GM18511 (cell line): ENCODE data around the gene TRUB1.

Experiments used
- ATAC-seq: cut with Tn5 transposase; IDR thresholded peaks from one replicate; pipeline ENCODE4 v1.9.1; 2021; ENCODE audit warnings: mild to moderate bottlenecking, moderate library complexity; ENCODE audit not compliant: unreplicated experiment

Gene TRUB1

GRCh38 chr10:114974625-114975024 is 36.6 kb downstream of the TRUB1 start:
- ATAC-seq, result no peak

- no peak for ATAC-seq
These were observed 37.1 kb downstream of the TRUB1 start for GRCh38 chr10:114975091-114975490.

GRCh38 chr10:114982989-114983388 is 45.0 kb downstream of the TRUB1 start:
- ATAC-seq, result no peak

- ATAC-seq, result no peak
These were observed 50.0 kb downstream of the TRUB1 start for GRCh38 chr10:114987995-114988394.

GRCh38 chr10:114990586-114990985 is 52.6 kb downstream of the TRUB1 start:
- no peak for ATAC-seq

- ATAC-seq, result no peak
These were observed 53.0 kb downstream of the TRUB1 start for GRCh38 chr10:114990991-114991390.

DNA sequence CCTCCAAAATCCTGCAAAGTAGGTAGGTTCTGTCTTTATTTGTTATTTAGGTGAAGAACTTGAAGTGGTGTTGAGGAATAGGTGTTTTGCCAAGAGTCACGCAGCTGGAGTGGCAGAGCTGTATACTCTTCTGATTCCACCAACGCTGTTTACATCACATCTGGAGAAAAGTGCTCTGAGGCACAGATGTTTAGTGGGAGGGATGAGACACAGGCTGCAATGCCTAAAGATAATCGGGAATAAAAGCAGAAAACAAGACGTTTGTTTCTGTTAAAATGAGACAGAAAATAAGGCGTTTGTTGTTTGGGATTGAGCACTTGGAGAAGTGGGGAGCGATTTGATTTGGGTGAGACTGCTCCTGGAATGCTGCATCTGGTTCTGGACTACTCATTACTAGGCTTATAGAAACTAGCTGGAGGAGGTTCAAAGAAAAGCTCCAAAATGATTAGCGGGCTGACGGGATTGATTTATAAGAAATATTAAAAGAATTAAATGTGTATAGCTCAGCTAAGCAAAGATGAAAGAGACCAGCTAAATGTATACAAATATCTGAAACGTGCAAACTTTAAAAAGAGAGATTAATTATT is 54.3 kb downstream of the TRUB1 start:
- ATAC-seq, result no peak

GRCh38 chr10:114995468-114996247 is 57.7 kb downstream of the TRUB1 start:
- ATAC-seq, result no peak

GRCh38 chr10:114996542-114996941 is 58.5 kb downstream of the TRUB1 start:
- ATAC-seq, result no peak

DNA sequence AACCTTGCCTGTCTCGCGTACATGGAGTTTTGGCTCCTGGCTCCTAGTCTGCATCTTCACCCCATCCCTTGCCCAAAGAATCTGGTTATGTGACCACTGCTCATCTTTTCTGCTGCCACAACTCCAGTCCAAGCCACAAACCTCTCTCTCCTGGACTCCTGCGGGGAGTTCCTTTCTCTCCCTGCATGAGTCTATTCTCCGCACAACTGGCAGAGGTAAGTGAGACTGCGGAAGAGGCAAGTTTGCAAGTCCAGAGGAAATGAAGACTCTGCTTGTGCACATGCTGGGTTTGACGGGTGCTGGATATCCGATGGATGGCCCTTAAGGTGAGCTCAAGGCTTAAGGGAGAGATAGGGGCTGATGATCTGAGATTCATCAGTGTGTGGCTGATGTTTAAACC is 61.0 kb downstream of the TRUB1 start:
- ATAC-seq, result no peak

- peak; percentile 83 for ATAC-seq
These were observed 63.7 kb downstream of the TRUB1 start for GRCh38 chr10:115001506-115002381.

DNA sequence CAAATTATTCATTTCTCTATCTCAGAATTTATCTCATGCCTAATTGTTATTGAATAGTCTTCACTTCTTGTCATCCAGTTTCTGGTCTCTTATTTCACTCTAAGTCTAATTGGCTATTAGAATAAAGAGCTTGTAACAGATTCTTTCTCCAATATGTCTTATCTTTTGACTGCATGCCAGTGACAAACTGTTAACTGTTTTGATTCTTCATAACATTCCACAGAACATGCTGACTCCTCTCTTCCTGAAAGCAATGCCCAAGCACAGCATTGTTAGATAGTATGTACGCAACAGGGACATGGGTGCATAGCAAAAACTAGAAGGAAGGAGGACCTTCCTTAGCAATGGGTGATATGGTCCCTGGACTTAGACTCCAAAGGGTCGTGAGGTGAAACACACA is 65.4 kb downstream of the TRUB1 start:
- ATAC-seq, result no peak

- ATAC-seq, result no peak
These were observed 66.4 kb downstream of the TRUB1 start for GRCh38 chr10:115004236-115004862.

- ATAC-seq, result no peak
These were observed 67.8 kb downstream of the TRUB1 start for GRCh38 chr10:115005771-115006170.

DNA sequence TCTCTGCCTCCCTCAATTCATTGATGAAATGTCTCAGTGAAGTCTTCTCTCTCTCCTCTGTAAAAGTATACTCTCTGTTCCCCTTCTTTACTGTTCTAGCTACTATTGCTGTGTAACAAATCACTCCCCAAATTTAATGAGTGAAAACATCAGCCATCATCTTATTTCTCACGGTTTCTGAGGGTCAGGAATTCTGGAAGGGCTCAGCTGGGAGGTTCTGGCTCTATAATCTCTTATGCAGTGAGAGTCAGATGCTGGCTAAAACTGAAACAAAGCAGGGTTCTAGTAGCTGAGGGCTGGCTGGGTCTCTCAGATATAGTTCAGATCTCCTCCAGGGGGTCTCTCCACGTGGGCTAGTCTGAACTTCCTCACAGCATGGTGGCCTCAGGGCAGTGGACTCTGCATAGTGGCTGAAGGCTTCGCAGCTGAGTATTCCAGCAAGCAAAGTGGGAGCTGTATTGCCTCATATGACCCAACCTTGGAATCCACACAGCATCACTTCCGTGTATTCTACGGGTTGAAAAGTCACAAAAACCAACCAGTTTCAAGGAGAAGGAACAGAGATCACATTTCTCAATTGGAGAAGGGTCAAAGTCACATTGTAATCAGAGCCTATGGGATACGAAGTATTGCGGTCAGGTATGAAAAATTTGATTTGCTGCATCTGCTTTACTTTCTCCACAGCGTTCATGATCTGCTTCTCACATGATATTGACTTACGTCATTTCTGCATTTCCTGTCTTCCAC is 80.4 kb downstream of the TRUB1 start:
- ATAC-seq, result no peak

DNA sequence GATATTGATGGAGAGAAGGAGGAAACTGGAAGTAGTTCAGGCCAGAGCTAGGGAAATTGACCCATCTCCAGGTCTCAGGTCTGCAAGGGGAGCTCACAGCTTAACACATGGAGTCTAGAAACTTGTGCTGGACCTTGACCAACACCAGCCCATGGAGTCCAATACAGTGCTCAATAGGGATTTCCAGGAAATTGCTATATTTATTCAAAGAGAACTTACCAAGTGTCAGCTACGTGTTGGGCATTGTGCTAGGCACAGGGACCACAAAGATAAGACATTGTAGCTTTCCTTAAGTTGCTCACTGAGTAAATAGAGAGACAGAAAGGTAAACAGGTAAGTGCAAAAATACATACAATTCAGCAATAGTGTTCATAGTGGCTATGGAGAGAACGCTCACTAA is 82.5 kb downstream of the TRUB1 start:
- no peak for ATAC-seq

GRCh38 chr10:115022733-115023132 is 84.7 kb downstream of the TRUB1 start:
- ATAC-seq, result peak; percentile 66

DNA sequence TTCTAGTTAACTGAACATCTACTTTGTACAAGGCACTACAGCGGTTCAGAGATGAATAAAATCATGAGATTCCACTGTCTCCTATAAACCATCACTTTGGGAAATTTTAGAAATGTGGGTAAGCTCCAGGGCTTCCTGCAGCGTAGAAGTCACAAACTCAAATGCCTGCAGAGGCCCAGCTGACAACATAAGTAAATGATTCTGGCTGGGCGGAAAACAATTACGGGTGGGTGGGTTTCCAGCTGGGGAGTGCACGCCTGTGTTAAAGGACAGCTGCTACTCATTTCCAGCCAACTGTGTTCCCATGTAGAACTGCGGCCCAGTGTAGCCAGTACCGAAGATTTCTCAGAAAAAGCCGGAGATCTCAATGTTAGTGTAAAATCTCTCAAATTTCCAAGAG is 85.7 kb downstream of the TRUB1 start:
- no peak for ATAC-seq

DNA sequence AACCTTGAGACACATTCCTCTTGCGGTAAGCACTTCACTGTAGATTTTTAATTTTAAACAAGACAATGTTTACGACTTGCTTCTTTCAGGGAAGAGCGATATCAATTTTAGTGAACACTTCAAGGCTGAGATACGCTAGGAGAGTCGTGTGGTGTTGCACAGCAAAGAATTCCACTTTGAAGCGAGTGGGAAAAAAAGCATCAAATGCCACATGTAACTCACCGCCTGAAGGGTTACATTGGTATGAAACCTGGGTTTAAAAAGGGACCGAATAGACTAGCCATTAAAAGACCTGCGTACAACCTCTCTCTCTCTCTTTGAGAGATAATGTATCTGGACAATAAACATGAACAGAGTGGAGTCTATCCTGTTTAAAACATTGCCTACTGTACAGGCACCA is 86.4 kb downstream of the TRUB1 start:
- no peak for ATAC-seq

GRCh38 chr10:115026056-115026745 is 88.2 kb downstream of the TRUB1 start:
- no peak for ATAC-seq
